Activated CD8-positive, alpha-beta memory T cell treated with anti-CD3 and anti-CD28 coated beads, Interleukin-2, amount 50 U/mL, for 24 hours (primary cell): ENCODE data around the gene SPINK4.

ENCODE experiments used
- DNase-seq: peaks from one replicate; pipeline ENCODE4 v3.0.0-alpha.2; 2020; ENCODE audit errors: extremely low read depth

SPINK4 gene

GRCh38 chr9:33257276-33257675 is 17.3 kb downstream of the SPINK4 start:
- no peak for DNase-seq

- no peak for DNase-seq
Observed at GRCh38 chr9:33260372-33260771, 20.4 kb downstream of the SPINK4 start.

GRCh38 chr9:33263131-33264002 is 23.4 kb downstream of the SPINK4 start:
- no peak for DNase-seq

GRCh38 chr9:33264003-33264472 is 24.1 kb downstream of the SPINK4 start:
- no peak for DNase-seq

GRCh38 chr9:33264473-33265177 is 24.7 kb downstream of the SPINK4 start, which contains the start of the genes BAG1 and CHMP5:
TSS of gene BAG1 (minus strand) at chr9:33264708.
TSS of gene CHMP5 (plus strand) at chr9:33265049. CDS start at chr9:33265079, 30 bp downstream.
- DNase-seq, result peak; percentile 100

GRCh38 chr9:33265211-33265865 is 25.4 kb downstream of the SPINK4 start:
- no peak for DNase-seq

GRCh38 chr9:33267151-33267767 is 27.3 kb downstream of the SPINK4 start:
- no peak for DNase-seq

GRCh38 chr9:33270146-33270545 is 30.2 kb downstream of the SPINK4 start:
- DNase-seq, result no peak

GRCh38 chr9:33272061-33272460 is 32.1 kb downstream of the SPINK4 start:
- DNase-seq, result no peak

GRCh38 chr9:33273266-33273971 is 33.5 kb downstream of the SPINK4 start:
- no peak for DNase-seq

GRCh38 chr9:33273972-33274328 is 34.0 kb downstream of the SPINK4 start:
- no peak for DNase-seq

GRCh38 chr9:33277484-33277883 is 37.5 kb downstream of the SPINK4 start:
- no peak for DNase-seq

- no peak for DNase-seq
Observed at GRCh38 chr9:33285502-33285901, 45.5 kb downstream of the SPINK4 start.

- no peak for DNase-seq
Observed at GRCh38 chr9:33287087-33287490, 47.1 kb downstream of the SPINK4 start.

- no peak for DNase-seq
Observed at GRCh38 chr9:33288235-33288634, 48.3 kb downstream of the SPINK4 start.

- no peak for DNase-seq
Observed at GRCh38 chr9:33288828-33289483, 49.0 kb downstream of the SPINK4 start.

- DNase-seq, result no peak
Observed at GRCh38 chr9:33289496-33289895, 49.5 kb downstream of the SPINK4 start.

GRCh38 chr9:33289936-33290246 is 49.9 kb downstream of the SPINK4 start:
- no peak for DNase-seq

- peak; percentile 94 for DNase-seq
Observed at GRCh38 chr9:33290247-33291030, 50.5 kb downstream of the SPINK4 start, which contains the start of gene NFX1. TSS of gene NFX1 (plus strand) at chr9:33290516. CDS start at chr9:33290573, 57 bp downstream.

- no peak for DNase-seq
Observed at GRCh38 chr9:33291031-33291397, 51.0 kb downstream of the SPINK4 start.
